Measurements from ENCODE around the gene MAP7.
"Not testable (repeated sequence)": the region's sequence is repeated elsewhere in the genome, so short reads cannot be mapped to it uniquely, and the experiment has no call there.

MAP7 gene

GRCh38 chr6:136403110-136403980, 146.9 kb downstream of the MAP7 start:
- TF ChIP-seq SPI1 (IDR thresholded peaks at IDR 0.05; ENCODE audit: low read depth, low read length), result no peak
- TF ChIP-seq PAX5 (IDR thresholded peaks at IDR 0.05; ENCODE audit: insufficient read depth, low read length, severe bottlenecking), result no peak
- no peak for TF ChIP-seq POLR2A (IDR thresholded peaks at IDR 0.05; ENCODE audit: low read depth, low read length)
- no peak for TF ChIP-seq TAF1 (IDR thresholded peaks at IDR 0.05; ENCODE audit: low read depth, low read length)
- no peak for TF ChIP-seq POU2F2 (IDR thresholded peaks at IDR 0.05; ENCODE audit: low read depth, low read length)
- TF ChIP-seq POLR2AphosphoS5 (IDR thresholded peaks at IDR 0.05; ENCODE audit: low read depth, low read length), result no peak
- no peak for FAIRE-seq
- DNase-seq (ENCODE audit: insufficient read length, low spot score), result no peak

GRCh38 chr6:136401749-136402148, 148.5 kb downstream of the MAP7 start:
- DNase-seq (ENCODE audit: insufficient read length, low spot score) (no peak), FAIRE-seq (no peak)
- no peak for TF ChIP-seq PAX5 (IDR thresholded peaks at IDR 0.05; ENCODE audit: insufficient read depth, low read length, severe bottlenecking)
- TF ChIP-seq SPI1 (IDR thresholded peaks at IDR 0.05; ENCODE audit: low read depth, low read length), result no peak
- TF ChIP-seq POLR2A (IDR thresholded peaks at IDR 0.05; ENCODE audit: low read depth, low read length), result no peak
- no peak for TF ChIP-seq POLR2AphosphoS5 (IDR thresholded peaks at IDR 0.05; ENCODE audit: low read depth, low read length)
- TF ChIP-seq TAF1 (IDR thresholded peaks at IDR 0.05; ENCODE audit: low read depth, low read length), result no peak
- no peak for TF ChIP-seq POU2F2 (IDR thresholded peaks at IDR 0.05; ENCODE audit: low read depth, low read length)

- FAIRE-seq, result not testable (repeated sequence)
Observed at GRCh38 chr6:136401236-136401635, 149.0 kb downstream of the MAP7 start.

GRCh38 chr6:136398453-136398852, 151.8 kb downstream of the MAP7 start:
- TF ChIP-seq TAF1 (IDR thresholded peaks at IDR 0.05; ENCODE audit: low read depth, low read length), result no peak
- DNase-seq (ENCODE audit: insufficient read length, low spot score) (no peak), FAIRE-seq (no peak)

More at GRCh38 chr6:136401236-136401635, 149.0 kb downstream of the MAP7 start:
- not testable (repeated sequence) for DNase-seq (ENCODE audit: insufficient read length, low spot score)

- DNase-seq (ENCODE audit: insufficient read length, low spot score) (no peak), FAIRE-seq (no peak)
- TF ChIP-seq SPI1 (IDR thresholded peaks at IDR 0.05; ENCODE audit: low read depth, low read length) (no peak), TAF1 (IDR thresholded peaks at IDR 0.05; ENCODE audit: low read depth, low read length) (no peak), POLR2AphosphoS5 (IDR thresholded peaks at IDR 0.05; ENCODE audit: low read depth, low read length) (no peak), PAX5 (IDR thresholded peaks at IDR 0.05; ENCODE audit: insufficient read depth, low read length, severe bottlenecking) (no peak), POU2F2 (IDR thresholded peaks at IDR 0.05; ENCODE audit: low read depth, low read length) (no peak), POLR2A (IDR thresholded peaks at IDR 0.05; ENCODE audit: low read depth, low read length) (no peak)
Observed at GRCh38 chr6:136396908-136397307, 153.3 kb downstream of the MAP7 start.

GRCh38 chr6:136390959-136391358, 159.3 kb downstream of the MAP7 start:
- FAIRE-seq; DNase-seq (ENCODE audit: insufficient read length, low spot score): not testable (repeated sequence)

- no peak for TF ChIP-seq SPI1 (IDR thresholded peaks at IDR 0.05; ENCODE audit: low read depth, low read length)
- TF ChIP-seq PAX5 (IDR thresholded peaks at IDR 0.05; ENCODE audit: insufficient read depth, low read length, severe bottlenecking), result no peak
- no peak for TF ChIP-seq POU2F2 (IDR thresholded peaks at IDR 0.05; ENCODE audit: low read depth, low read length)
- no peak for TF ChIP-seq POLR2AphosphoS5 (IDR thresholded peaks at IDR 0.05; ENCODE audit: low read depth, low read length)
- no peak for TF ChIP-seq TAF1 (IDR thresholded peaks at IDR 0.05; ENCODE audit: low read depth, low read length)
- TF ChIP-seq POLR2A (IDR thresholded peaks at IDR 0.05; ENCODE audit: low read depth, low read length), result no peak
- FAIRE-seq (no peak), DNase-seq (ENCODE audit: insufficient read length, low spot score) (no peak)
Observed at GRCh38 chr6:136387316-136387715, 162.9 kb downstream of the MAP7 start.

- TF ChIP-seq PAX5 (IDR thresholded peaks at IDR 0.05; ENCODE audit: insufficient read depth, low read length, severe bottlenecking) (no peak), SPI1 (IDR thresholded peaks at IDR 0.05; ENCODE audit: low read depth, low read length) (no peak), POLR2A (IDR thresholded peaks at IDR 0.05; ENCODE audit: low read depth, low read length) (no peak), POU2F2 (IDR thresholded peaks at IDR 0.05; ENCODE audit: low read depth, low read length) (no peak), POLR2AphosphoS5 (IDR thresholded peaks at IDR 0.05; ENCODE audit: low read depth, low read length) (no peak), TAF1 (IDR thresholded peaks at IDR 0.05; ENCODE audit: low read depth, low read length) (no peak)
- FAIRE-seq, result no peak
- no peak for DNase-seq (ENCODE audit: insufficient read length, low spot score)
Observed at GRCh38 chr6:136383268-136383937, 166.8 kb downstream of the MAP7 start.

- TF ChIP-seq SPI1 (IDR thresholded peaks at IDR 0.05; ENCODE audit: low read depth, low read length) (no peak), POU2F2 (IDR thresholded peaks at IDR 0.05; ENCODE audit: low read depth, low read length) (no peak), TAF1 (IDR thresholded peaks at IDR 0.05; ENCODE audit: low read depth, low read length) (no peak), POLR2AphosphoS5 (IDR thresholded peaks at IDR 0.05; ENCODE audit: low read depth, low read length) (no peak), POLR2A (IDR thresholded peaks at IDR 0.05; ENCODE audit: low read depth, low read length) (no peak), PAX5 (IDR thresholded peaks at IDR 0.05; ENCODE audit: insufficient read depth, low read length, severe bottlenecking) (no peak)
- DNase-seq (ENCODE audit: insufficient read length, low spot score) (no peak), FAIRE-seq (no peak)
Observed at GRCh38 chr6:136382676-136383252, 167.5 kb downstream of the MAP7 start.

GRCh38 chr6:136378888-136379287, 171.3 kb downstream of the MAP7 start:
- TF ChIP-seq TAF1 (IDR thresholded peaks at IDR 0.05; ENCODE audit: low read depth, low read length), result no peak
- TF ChIP-seq POLR2AphosphoS5 (IDR thresholded peaks at IDR 0.05; ENCODE audit: low read depth, low read length), result no peak
- TF ChIP-seq PAX5 (IDR thresholded peaks at IDR 0.05; ENCODE audit: insufficient read depth, low read length, severe bottlenecking), result no peak
- TF ChIP-seq SPI1 (IDR thresholded peaks at IDR 0.05; ENCODE audit: low read depth, low read length), result no peak
- no peak for TF ChIP-seq POLR2A (IDR thresholded peaks at IDR 0.05; ENCODE audit: low read depth, low read length)
- TF ChIP-seq POU2F2 (IDR thresholded peaks at IDR 0.05; ENCODE audit: low read depth, low read length), result no peak
- no peak for DNase-seq (ENCODE audit: insufficient read length, low spot score)
- FAIRE-seq, result no peak

- not testable (repeated sequence) for FAIRE-seq; DNase-seq (ENCODE audit: insufficient read length, low spot score)
Observed at GRCh38 chr6:136375836-136376235, 174.4 kb downstream of the MAP7 start.

All from GM12891 (cell line).